GM21529 (cell line): ENCODE data around the gene SIRT6.
"Not testable (repeated sequence)": the region's sequence is repeated elsewhere in the genome, so short reads cannot be mapped to it uniquely, and the experiment has no call there.

Experiments used
- ATAC-seq: cut with Tn5 transposase; IDR thresholded peaks from one replicate; pipeline ENCODE4 v1.9.1; 2021; ENCODE audit not compliant: unreplicated experiment

The SIRT6 gene

GRCh38 chr19:4138445-4138844, 43.9 kb downstream of the SIRT6 start:
- no peak for ATAC-seq

GRCh38 chr19:4136680-4137088, 45.7 kb downstream of the SIRT6 start:
- ATAC-seq, result no peak

- ATAC-seq, result not testable (repeated sequence)
Measured at GRCh38 chr19:4135386-4135785, 47.0 kb downstream of the SIRT6 start.

- no peak for ATAC-seq
Measured at GRCh38 chr19:4134351-4134750, 48.0 kb downstream of the SIRT6 start.

GRCh38 chr19:4130744-4131438, 51.5 kb downstream of the SIRT6 start:
- ATAC-seq, result no peak

GRCh38 chr19:4129050-4129449, 53.3 kb downstream of the SIRT6 start:
- ATAC-seq, result not testable (repeated sequence)

- not testable (repeated sequence) for ATAC-seq
Measured at GRCh38 chr19:4127322-4127721, 55.0 kb downstream of the SIRT6 start.

GRCh38 chr19:4124638-4125037, 57.7 kb downstream of the SIRT6 start:
- no peak for ATAC-seq
